HepG2 (cell line): ENCODE results near the gene CD72. TPM values are rescaled to one million over a fixed set of nuclear protein-coding genes. Genes with fewer than 3 reads are reported as not detected.

Source experiments
- BRCA1 ChIP-seq: sonication (generic); formaldehyde crosslinking; IDR thresholded peaks from 2 replicates; pipeline ENCODE4 v1.4.0; 2020; ENCODE audit warnings: missing genetic modification reagents
- CHCHD3 ChIP-seq: sonication (generic); formaldehyde crosslinking; IDR thresholded peaks from 2 replicates; pipeline ENCODE4 v1.8.0; 2022; ENCODE audit warnings: mild to moderate bottlenecking, missing genetic modification reagents, moderate library complexity
- ETV5 ChIP-seq: IDR thresholded peaks from 2 replicates; pipeline ENCODE4 v1.6.1; 2018; ENCODE audit warnings: missing biosample characterization, missing genetic modification reagents, inconsistent platforms, borderline replicate concordance
- HNF4G ChIP-seq, 2 experiments: sonication (generic) in 1 of 2; formaldehyde crosslinking in 1 of 2; IDR thresholded peaks; 2 replicates each; pipeline versions ENCODE4 v1.4.0 to v1.6.1; 2011 to 2020; ENCODE audit warnings: borderline replicate concordance in 2 of 2, low read depth in 2 of 2, mild to moderate bottlenecking in 2 of 2, low read length in 1 of 2, missing genetic modification reagents in 1 of 2, moderate library complexity in 1 of 2
- MEIS2 ChIP-seq: sonication (generic); formaldehyde crosslinking; IDR thresholded peaks from 2 replicates; pipeline ENCODE4 v1.9.0; 2021; ENCODE audit warnings: mild to moderate bottlenecking, missing genetic modification reagents
- NFE2L1 ChIP-seq: sonication (generic); formaldehyde crosslinking; IDR thresholded peaks from 2 replicates; pipeline ENCODE4 v1.4.0; 2020; ENCODE audit warnings: missing genetic modification reagents, mild to moderate bottlenecking, borderline replicate concordance
- SALL1 ChIP-seq: sonication (generic); formaldehyde crosslinking; IDR thresholded peaks from 2 replicates; pipeline ENCODE4 v1.8.0; 2022; ENCODE audit warnings: mild to moderate bottlenecking, missing genetic modification reagents
- STAG1 ChIP-seq: sonication (generic); formaldehyde crosslinking; IDR thresholded peaks from 2 replicates; pipeline ENCODE4 v1.4.0; 2020; ENCODE audit warnings: missing genetic modification reagents
- YEATS4 ChIP-seq: sonication (generic); formaldehyde crosslinking; IDR thresholded peaks from 2 replicates; pipeline ENCODE4 v1.4.0; 2020; ENCODE audit warnings: missing genetic modification reagents, borderline replicate concordance
- ZNF33B ChIP-seq: sonication (generic); formaldehyde crosslinking; IDR thresholded peaks from 2 replicates; pipeline ENCODE4 v1.5.1; 2020; ENCODE audit warnings: mild to moderate bottlenecking, missing genetic modification reagents
- ZNF468 ChIP-seq: sonication (generic); formaldehyde crosslinking; IDR thresholded peaks from 2 replicates; pipeline ENCODE4 v1.8.0; 2022; ENCODE audit warnings: mild to moderate bottlenecking, moderate library complexity, missing genetic modification reagents
- ZNF496 ChIP-seq: sonication (generic); formaldehyde crosslinking; IDR thresholded peaks from 2 replicates; pipeline ENCODE4 v1.8.1; 2023; ENCODE audit warnings: mild to moderate bottlenecking, moderate library complexity, missing genetic modification reagents; ENCODE audit not compliant: insufficient replicate concordance
- ZNF572 ChIP-seq: sonication (generic); formaldehyde crosslinking; IDR thresholded peaks from 2 replicates; pipeline ENCODE4 v1.5.1; 2020; ENCODE audit warnings: mild to moderate bottlenecking, missing genetic modification reagents
- ZNF768 ChIP-seq: sonication (generic); formaldehyde crosslinking; IDR thresholded peaks from 2 replicates; pipeline ENCODE4 v1.4.0; 2020; ENCODE audit warnings: missing genetic modification reagents
- ZNF878 ChIP-seq: sonication (generic); formaldehyde crosslinking; IDR thresholded peaks from 2 replicates; pipeline ENCODE4 v1.8.1; 2023; ENCODE audit warnings: mild to moderate bottlenecking, missing genetic modification reagents, moderate library complexity
- polyA plus RNA-seq, 8 experiments: library from polyadenylated mRNA; depleted of rRNA in 3 of 8; stranded (reverse) in 7 of 8; unstranded in 1 of 8; fragments of >200 nt; fragmentation: Illumina TruSeq in 4 of 8; extraction: Trizol in 4 of 8; gene quantifications; 2 replicates each; pipeline versions ENCODE4 v1.2.1 to v1.2.3, GENCODE V29; 2011 to 2016; ENCODE audit warnings: low read depth in 4 of 8, missing spikeins in 1 of 8, mixed read lengths in 1 of 8; ENCODE audit not compliant: insufficient read depth in 1 of 8
- total RNA-seq, 5 experiments: library from RNA; depleted of rRNA; stranded (reverse); fragments of >200 nt; fragmentation: Illumina TruSeq; extraction: Trizol; gene quantifications; 2 replicates each; pipeline ENCODE4 v1.2.3, GENCODE V29; 2016; ENCODE audit warnings: low read depth in 1 of 5
- TF ChIP-seq, protein P1 (sequence below): sonication (generic); formaldehyde crosslinking; IDR thresholded peaks from 2 replicates; pipeline ENCODE4 v1.8.0; 2023; ENCODE audit warnings: mild to moderate bottlenecking, missing genetic modification reagents
- TF ChIP-seq, protein P2 (sequence below): sonication (generic); formaldehyde crosslinking; IDR thresholded peaks from 2 replicates; pipeline ENCODE4 v1.5.0; 2020; ENCODE audit warnings: mild to moderate bottlenecking, missing genetic modification reagents, borderline replicate concordance
- TF ChIP-seq, protein P3 (sequence below): sonication (generic); formaldehyde crosslinking; IDR thresholded peaks from 2 replicates; pipeline ENCODE4 v1.8.1; 2023; ENCODE audit warnings: mild to moderate bottlenecking, missing genetic modification reagents
- TF ChIP-seq, protein P4 (sequence below): sonication (generic); formaldehyde crosslinking; IDR thresholded peaks from 2 replicates; pipeline ENCODE4 v1.4.0; 2020; ENCODE audit warnings: missing genetic modification reagents

The CD72 gene
- total and polyA plus RNA-seq, 2 of the 13 experiments (the other 11 are each of a cell fraction or from before 2014, with no cell fraction given) = 0.18 to 1.1 TPM

DNA sequence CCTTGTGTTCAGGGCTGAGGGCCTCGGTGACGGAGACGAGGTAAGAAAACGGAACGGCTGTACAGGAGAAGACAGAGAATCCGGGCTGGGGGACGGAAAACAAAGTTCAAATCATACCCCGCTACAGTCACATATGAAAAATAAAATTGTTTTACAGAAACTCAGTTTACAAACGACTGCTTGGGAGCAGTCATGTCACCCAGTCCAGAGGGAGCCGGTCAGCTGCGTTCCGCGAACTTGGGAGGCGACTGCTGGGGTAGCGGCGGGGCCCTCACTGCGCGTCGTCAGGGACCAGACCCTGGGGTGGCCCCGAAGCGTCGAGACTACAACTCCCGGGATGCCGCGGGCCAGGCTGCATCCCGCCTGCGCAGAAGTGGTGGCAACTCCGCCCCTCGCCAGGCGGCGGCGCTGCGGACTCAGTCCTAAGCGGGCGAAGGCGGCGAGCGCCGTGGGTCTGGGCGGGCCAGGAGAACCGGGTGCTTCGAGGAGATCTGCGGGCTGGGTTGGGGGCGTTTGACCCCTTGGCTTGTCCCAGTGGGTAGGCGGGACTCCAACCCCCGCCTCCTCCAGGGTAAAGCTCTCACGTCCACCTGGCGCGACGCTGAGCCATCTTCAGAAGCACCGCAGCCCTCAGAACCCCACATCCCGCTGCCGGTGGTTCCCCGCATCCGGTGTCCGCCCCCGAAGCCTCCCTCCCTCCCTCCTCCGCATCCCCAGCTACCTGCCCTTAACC, 28.5 kb upstream of the CD72 start (continued):
- TF ChIP-seq, protein P1, sequence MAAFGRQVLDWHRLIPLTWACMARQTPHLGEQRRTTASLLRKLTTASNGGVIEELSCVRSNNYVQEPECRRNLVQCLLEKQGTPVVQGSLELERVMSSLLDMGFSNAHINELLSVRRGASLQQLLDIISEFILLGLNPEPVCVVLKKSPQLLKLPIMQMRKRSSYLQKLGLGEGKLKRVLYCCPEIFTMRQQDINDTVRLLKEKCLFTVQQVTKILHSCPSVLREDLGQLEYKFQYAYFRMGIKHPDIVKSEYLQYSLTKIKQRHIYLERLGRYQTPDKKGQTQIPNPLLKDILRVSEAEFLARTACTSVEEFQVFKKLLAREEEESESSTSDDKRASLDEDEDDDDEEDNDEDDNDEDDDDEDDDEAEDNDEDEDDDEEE (CRISPR knock-in tag) = 0 out of 2 replicates have a peak, but pooled peaks have one; percentile 68
- peak; percentile 35; the same call in 1 of the 2 replicates for TF ChIP-seq ETV5 (CRISPR knock-in tag)
- peak; percentile 59; the same call in 1 of the 2 replicates for TF ChIP-seq ZNF768 (CRISPR knock-in tag)
- no peak for TF ChIP-seq HNF4G (IDR thresholded peaks at IDR 0.05; ENCODE audit: borderline replicate concordance, low read depth, low read length)
- peak; percentile 20; the same call in 1 of the 2 replicates for TF ChIP-seq HNF4G (CRISPR knock-in tag; IDR thresholded peaks at IDR 0.05; ENCODE audit: borderline replicate concordance, low read depth)
- TF ChIP-seq BRCA1 (CRISPR knock-in tag) = peak; percentile 66
- TF ChIP-seq STAG1 (CRISPR knock-in tag) = peak; percentile 91
- no peak; the same call in 1 of the 2 replicates for TF ChIP-seq ZNF878 (CRISPR knock-in tag)
- TF ChIP-seq YEATS4 = peak; percentile 75; the same call in 1 of the 2 replicates
- TF ChIP-seq ZNF572 (CRISPR knock-in tag) = no peak
- TF ChIP-seq, protein P2, sequence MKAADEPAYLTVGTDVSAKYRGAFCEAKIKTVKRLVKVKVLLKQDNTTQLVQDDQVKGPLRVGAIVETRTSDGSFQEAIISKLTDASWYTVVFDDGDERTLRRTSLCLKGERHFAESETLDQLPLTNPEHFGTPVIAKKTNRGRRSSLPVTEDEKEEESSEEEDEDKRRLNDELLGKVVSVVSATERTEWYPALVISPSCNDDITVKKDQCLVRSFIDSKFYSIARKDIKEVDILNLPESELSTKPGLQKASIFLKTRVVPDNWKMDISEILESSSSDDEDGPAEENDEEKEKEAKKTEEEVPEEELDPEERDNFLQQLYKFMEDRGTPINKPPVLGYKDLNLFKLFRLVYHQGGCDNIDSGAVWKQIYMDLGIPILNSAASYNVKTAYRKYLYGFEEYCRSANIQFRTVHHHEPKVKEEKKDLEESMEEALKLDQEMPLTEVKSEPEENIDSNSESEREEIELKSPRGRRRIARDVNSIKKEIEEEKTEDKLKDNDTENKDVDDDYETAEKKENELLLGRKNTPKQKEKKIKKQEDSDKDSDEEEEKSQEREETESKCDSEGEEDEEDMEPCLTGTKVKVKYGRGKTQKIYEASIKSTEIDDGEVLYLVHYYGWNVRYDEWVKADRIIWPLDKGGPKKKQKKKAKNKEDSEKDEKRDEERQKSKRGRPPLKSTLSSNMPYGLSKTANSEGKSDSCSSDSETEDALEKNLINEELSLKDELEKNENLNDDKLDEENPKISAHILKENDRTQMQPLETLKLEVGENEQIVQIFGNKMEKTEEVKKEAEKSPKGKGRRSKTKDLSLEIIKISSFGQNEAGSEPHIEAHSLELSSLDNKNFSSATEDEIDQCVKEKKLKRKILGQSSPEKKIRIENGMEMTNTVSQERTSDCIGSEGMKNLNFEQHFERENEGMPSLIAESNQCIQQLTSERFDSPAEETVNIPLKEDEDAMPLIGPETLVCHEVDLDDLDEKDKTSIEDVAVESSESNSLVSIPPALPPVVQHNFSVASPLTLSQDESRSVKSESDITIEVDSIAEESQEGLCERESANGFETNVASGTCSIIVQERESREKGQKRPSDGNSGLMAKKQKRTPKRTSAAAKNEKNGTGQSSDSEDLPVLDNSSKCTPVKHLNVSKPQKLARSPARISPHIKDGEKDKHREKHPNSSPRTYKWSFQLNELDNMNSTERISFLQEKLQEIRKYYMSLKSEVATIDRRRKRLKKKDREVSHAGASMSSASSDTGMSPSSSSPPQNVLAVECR (CRISPR knock-in tag) = peak; percentile 84
- TF ChIP-seq, protein P3, sequence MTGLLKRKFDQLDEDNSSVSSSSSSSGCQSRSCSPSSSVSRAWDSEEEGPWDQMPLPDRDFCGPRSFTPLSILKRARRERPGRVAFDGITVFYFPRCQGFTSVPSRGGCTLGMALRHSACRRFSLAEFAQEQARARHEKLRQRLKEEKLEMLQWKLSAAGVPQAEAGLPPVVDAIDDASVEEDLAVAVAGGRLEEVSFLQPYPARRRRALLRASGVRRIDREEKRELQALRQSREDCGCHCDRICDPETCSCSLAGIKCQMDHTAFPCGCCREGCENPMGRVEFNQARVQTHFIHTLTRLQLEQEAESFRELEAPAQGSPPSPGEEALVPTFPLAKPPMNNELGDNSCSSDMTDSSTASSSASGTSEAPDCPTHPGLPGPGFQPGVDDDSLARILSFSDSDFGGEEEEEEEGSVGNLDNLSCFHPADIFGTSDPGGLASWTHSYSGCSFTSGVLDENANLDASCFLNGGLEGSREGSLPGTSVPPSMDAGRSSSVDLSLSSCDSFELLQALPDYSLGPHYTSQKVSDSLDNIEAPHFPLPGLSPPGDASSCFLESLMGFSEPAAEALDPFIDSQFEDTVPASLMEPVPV (CRISPR knock-in tag) = 0 out of 2 replicates have a peak, but pooled peaks have one; percentile 43
- peak; percentile 47; the same call in 1 of the 2 replicates for TF ChIP-seq MEIS2 (CRISPR knock-in tag)
- TF ChIP-seq ZNF33B (CRISPR knock-in tag) = peak; percentile 59; the same call in 1 of the 2 replicates
- no peak for TF ChIP-seq ZNF496 (CRISPR knock-in tag)
- TF ChIP-seq, protein P4, sequence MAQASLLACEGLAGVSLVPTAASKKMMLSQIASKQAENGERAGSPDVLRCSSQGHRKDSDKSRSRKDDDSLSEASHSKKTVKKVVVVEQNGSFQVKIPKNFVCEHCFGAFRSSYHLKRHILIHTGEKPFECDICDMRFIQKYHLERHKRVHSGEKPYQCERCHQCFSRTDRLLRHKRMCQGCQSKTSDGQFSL (CRISPR knock-in tag) = no peak
- no peak for TF ChIP-seq CHCHD3
- TF ChIP-seq ZNF468 = no peak
- TF ChIP-seq NFE2L1 = no peak
- TF ChIP-seq SALL1 = peak; percentile 65
